ENCODE results near the gene PRPF38B. TPM values are rescaled to one million over a fixed set of nuclear protein-coding genes. Genes with fewer than 3 reads are reported as not detected.
A peak's percentile ranks its signal among the peaks of the same experiment; 100 is the strongest.
"Not testable (repeated sequence)": the region's sequence is repeated elsewhere in the genome, so short reads cannot be mapped to it uniquely, and the experiment has no call there.

PRPF38B gene, protein sequence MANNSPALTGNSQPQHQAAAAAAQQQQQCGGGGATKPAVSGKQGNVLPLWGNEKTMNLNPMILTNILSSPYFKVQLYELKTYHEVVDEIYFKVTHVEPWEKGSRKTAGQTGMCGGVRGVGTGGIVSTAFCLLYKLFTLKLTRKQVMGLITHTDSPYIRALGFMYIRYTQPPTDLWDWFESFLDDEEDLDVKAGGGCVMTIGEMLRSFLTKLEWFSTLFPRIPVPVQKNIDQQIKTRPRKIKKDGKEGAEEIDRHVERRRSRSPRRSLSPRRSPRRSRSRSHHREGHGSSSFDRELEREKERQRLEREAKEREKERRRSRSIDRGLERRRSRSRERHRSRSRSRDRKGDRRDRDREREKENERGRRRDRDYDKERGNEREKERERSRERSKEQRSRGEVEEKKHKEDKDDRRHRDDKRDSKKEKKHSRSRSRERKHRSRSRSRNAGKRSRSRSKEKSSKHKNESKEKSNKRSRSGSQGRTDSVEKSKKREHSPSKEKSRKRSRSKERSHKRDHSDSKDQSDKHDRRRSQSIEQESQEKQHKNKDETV
- 10 to 100 TPM; 69.7 to 72.0 (median 70.1) TPM for polyA plus RNA-seq (ENCODE audit: insufficient read length in 3 of 3)

DNA sequence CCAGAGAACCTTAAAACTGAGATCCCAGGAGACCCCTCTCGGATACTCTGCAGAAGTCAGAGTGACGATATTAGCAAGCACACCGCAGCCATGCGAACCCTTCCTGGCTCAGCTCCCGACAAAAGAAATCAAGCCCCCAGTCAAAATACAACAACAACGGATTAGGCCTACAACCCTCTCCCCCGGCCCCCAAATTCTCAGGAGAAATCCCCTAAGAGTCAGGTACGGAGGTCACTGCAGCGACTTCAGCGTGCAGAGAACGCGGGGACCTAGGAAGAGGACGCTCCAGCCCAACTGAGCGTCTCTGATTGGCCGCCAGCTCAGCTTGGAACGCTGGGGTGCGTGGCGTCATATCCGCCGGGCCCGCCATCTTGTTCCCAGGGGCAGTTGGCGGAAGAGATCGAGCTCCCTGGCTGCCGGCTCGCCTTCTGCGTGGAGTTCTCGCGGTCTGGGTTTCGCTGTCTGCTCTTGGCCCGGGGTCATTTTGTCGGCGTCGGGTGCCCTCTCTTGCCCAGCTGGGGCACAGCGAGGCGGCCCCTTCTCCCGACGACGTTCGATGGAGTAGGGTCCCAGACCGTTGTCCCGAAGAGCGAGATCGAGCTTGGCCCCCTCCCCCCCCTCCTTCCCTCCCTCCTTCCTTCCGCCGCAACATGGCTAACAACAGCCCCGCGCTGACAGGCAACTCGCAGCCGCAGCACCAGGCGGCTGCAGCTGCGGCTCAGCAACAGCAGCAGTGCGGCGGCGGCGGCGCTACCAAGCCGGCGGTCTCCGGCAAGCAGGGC is at the start of gene PRPF38B:
PRPF38B (plus strand) TSS at position 369 of the 782 bp plus-strand sequence; CDS start at position 651, 282 bp downstream.
- DNase-seq (ENCODE audit: low read depth in 3 of 3, low spot score in 2 of 3) = peak; percentile 82 to 92 (median 89)

DNA sequence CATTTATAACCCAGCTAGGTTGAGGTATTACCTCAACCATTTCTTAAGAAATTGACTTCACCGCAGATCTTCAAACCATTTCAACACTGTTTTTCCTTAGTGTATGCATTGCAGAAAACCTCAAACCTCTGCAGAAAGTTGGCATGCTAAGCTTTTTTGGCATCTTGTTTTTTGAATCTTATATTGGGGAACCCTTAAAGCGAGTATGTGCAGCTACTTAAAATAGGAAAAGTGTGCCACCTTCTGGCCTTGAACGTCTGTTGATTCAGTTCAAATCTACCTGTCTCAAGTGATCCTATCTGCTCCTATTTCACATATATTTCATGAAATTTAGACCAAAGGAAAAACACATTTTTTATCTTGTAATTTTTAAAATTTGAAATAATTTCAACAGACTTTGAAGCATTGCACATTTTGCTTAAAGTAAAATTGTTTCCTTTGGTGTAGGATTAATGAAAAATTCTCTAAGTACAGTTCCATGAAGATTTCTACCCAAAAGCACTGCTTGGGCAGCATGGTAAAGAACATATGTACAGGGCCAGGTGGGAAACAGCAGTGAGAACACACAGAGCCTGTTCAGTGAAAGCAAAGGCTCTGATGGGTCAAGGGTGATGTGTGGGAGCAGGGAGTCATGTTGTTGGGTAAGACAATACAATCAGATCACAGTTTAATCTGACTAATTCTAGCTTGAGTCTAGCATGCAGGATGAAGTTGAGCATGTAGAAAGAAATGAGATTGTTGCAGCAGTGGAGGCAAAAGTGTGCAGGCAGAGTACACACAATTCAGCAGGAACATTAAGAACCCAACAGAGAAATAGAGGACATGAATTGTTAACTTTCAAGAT is 48.4 kb upstream of the PRPF38B start:
- peak in 1 of 3 donors; percentile 50 for DNase-seq (ENCODE audit: low read depth in 3 of 3, low spot score in 2 of 3)

DNA sequence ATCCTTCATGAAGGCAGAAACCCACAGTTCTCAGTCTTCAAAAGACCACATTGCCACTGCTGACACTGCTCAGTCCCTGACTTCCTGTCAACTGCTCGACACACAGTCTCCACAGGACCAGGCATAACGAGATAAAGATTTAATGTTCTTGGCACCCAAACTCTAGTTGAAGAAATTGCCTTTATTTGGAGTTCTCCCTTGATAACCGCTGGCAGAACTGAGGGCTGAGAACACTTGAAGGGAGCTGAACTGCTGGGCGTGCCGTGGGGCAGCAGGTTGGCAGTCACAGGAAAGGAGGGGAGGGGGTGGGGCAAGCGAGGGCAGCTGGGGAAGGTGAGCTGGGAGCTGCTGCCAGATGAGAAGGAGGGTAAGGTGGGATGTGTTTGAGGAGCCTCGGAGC is 47.1 kb upstream of the PRPF38B start:
- no peak for DNase-seq (ENCODE audit: low read depth in 3 of 3, low spot score in 2 of 3)

DNA sequence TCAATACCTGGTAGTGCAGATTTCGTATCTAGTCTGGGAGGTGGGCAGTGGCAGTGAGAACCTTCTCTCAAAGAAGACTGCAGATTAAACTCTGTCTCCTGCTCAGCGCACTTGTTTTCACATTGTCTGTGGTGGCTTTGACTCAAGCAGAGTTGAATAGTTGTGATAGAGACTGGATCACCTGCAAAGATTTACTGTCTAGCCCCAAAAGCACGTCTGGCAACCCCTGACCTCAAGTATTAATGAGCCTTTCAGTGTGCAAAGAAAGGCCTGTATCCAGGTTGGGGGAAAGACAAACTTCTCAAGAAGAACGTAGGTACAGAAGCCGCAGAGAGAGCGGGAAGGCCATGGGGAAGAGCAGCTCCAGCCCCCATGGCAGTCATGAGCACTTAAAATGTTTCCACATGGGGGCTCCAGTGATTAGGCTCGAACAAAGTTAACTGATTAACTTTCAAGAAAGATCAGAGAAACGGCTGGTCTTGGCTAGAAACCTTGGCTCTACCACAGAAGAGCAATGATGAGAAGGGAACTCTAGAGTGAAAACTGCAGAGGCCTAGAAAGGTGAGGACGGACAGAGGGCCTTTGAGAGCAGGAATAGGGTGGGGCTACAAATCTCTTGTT is 46.4 kb upstream of the PRPF38B start:
- no peak for DNase-seq (ENCODE audit: low read depth in 3 of 3, low spot score in 2 of 3)

DNA sequence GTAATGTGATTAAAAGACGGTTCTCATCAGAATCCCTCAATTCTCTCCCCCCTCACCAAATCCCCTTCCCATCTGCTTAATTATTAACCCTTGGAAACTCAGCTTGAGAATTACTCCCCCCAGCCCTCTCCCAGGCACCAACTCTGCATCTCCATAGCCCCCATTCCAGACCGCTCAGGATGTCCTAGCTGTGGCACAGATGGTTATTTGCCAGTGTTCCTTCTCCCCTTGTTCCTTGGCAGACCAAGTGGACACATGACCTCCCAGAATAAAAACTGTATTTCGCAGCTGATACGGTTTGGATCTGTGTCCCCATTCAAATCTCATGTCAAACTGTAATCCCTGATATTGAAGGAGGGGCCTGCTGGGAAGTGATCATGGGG is 45.9 kb upstream of the PRPF38B start:
- no peak for DNase-seq (ENCODE audit: low read depth in 3 of 3, low spot score in 2 of 3)

DNA sequence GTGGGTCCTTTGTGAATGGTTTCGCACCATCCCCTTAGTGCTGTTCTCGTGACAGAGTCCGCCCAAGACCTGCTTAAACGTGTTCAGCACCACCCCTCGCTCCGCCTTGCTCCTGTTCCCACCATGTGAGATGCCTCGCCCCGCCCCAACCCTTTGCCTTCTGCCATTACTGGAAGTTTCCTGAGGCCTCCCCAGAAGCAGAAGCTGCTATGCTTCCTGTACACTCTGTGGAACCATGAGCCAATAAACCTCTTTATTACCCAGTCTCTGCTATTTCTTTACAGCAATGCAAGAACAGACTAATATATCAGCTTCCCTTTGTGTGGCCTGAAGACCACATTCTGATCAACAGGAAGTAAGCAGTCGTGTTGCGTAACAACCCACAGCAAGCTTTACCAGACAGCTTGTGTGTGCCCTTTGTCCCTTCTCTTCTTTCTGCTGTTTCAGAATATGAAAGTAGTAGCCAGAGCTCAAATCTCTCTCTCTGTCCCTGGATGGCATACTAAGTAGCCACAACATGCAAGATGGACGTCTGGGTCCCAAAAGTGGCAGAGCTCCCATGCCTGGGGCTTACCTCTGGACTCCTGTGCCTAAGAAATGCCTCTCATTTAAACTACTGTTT is 45.4 kb upstream of the PRPF38B start:
- DNase-seq (ENCODE audit: low read depth in 3 of 3, low spot score in 2 of 3) = no peak

DNA sequence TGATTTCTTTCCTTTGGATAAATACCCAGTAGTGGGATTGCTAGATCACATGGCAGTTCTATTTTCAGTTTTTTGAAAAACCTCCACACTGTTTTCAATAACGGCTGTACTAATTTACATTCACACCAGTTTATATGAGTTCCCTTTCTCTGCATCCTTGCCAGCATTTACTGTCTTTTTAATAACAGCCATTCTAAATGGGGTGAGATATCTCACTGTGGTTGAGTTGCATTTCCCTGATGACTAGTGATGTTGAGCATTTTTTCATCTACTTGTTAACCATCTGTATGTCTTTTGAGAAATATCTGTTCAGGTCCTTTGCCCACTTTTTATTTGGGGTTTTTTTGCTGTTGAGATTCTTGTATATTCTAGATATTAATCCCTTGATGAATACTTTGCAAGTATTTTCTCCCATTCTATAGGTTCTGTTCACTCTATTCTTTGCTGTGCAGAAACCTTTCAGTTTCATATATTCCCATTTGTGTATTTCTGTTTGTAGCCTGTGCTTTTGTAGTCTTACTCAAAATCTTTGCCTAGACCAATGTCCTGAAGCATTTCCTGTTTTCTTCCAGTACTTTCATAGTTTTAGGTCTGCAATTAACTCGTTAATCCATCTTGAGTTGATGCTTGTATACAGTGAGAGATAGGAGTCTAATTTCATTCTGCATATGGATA is 38.5 kb upstream of the PRPF38B start:
- no peak for DNase-seq (ENCODE audit: low read depth in 3 of 3, low spot score in 2 of 3)

DNA sequence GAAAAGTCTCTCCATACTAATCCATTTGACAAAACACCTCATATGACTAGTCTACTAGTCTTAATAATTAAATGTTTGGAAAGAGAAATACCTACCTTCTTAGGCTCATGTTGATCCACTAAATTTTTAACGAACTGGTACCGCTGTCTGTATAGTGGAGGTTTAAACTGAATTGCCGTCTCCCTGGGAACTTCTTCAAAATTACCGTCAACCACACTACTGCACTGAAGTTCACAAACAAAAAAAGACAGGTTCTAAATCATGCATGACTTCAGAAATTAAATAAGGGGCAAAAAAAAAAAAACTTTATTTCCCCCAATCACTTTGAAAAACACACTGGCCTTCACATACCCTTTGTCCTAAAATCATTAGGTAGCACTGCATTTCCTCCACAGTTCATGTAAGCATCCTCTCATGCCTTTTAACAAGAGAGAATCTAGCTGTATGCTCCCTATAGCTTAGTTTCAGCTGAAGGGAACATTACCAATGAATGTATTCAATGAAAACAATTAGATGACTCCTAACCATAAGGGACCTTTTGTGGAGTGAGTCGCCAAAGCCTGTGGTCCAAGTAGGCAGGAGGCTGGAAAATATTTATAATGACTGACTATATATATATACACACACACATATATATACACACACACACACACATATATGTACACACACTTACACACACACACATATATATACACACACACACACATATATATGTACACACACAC is 34.6 kb upstream of the PRPF38B start:
- DNase-seq (ENCODE audit: low read depth in 3 of 3, low spot score in 2 of 3) = no peak

DNA sequence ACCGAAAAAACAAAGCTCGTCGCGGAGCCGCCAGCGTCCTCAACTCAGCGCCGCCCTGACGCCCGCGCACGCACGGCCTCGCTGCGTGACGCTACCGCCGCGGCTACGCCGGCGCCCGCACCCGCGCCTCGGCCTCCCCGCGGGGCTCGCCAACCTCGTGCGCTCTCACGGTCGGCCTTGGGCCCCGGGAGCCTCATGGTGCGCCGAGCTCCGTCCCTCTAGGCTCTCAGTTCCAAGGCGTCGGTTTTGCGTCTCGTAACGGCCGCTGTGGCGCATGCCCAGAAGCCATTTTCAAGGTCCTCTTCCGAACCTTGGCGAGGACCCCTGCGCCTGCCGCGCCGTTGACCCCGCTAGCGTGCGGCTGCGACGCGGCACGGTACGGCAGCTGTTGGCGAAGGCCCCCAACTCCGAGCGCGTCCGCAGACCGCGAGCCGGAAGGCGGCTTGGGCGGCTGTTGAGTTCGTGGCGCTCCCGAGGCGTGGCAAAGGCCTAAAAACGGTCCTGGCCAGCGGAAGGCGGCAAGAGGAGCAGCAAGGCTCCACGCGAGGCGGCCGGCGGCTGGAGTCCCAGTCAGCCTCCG is 31.0 kb upstream of the PRPF38B start, which contains the start of gene HENMT1:
HENMT1 (minus strand) TSS at position 64 of the 580 bp plus-strand sequence. CDS start 1,209 bp downstream, outside the sequence.
- peak; percentile 61 to 73 (median 72) for DNase-seq (ENCODE audit: low read depth in 3 of 3, low spot score in 2 of 3)

DNA sequence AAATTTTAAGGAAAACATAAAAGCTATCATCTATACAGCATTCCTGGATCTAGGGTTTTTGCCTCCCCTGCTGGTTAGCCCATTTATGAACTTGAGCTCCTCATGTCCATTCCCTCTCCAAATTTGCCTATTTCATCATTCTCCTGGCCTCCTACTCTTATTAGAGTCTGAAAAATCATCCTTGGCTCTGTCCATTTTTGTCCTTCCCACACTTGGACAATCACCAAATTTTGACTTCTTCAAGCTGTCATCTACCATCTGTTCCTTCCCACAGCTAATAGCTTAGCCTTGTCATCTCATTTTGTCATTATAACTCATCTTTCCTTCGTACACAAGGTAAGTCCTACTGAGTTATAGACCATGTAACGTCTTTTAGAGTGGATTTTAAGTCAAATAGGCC is 29.0 kb upstream of the PRPF38B start:
- DNase-seq (ENCODE audit: low read depth in 3 of 3, low spot score in 2 of 3) = no peak

DNA sequence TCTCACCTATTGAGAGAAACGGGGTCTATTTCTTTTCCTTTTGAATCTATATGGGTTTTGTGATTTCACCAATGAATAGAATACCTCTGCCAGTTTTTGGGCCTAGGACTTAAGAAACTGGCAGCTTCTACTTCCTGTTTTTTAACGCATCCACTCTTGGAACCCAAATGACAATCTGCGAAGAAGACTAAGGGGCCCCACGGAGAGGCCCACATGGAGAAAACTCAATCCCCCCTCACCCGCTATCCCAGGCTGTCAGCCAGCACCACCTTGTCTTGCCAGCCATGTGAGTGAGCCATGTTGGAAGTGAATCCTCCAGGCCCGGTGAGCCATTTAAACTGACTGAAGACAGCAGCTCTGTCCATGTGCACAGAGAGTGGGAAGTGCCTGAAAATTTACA is 27.6 kb upstream of the PRPF38B start:
- no peak for DNase-seq (ENCODE audit: low read depth in 3 of 3, low spot score in 2 of 3)

DNA sequence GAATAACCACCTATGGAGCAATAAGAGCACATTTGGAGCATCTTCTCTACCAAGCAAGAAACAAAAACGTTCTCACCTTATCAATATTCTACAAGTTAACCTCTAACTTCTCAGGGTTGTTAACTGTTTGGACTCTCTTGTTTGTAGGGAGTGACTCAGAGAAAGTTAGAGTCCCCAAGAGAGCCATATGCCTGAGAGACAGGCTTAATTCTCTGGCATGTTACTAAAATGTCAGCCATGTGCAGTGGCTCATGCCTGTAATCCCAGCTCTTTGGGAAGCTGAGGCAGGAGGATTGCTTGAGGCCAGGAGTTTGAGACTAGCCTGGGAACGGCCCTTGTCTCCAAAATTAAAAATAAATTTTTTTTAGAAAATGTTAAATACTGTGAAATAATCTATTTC is 27.0 kb upstream of the PRPF38B start:
- no peak for DNase-seq (ENCODE audit: low read depth in 3 of 3, low spot score in 2 of 3)

DNA sequence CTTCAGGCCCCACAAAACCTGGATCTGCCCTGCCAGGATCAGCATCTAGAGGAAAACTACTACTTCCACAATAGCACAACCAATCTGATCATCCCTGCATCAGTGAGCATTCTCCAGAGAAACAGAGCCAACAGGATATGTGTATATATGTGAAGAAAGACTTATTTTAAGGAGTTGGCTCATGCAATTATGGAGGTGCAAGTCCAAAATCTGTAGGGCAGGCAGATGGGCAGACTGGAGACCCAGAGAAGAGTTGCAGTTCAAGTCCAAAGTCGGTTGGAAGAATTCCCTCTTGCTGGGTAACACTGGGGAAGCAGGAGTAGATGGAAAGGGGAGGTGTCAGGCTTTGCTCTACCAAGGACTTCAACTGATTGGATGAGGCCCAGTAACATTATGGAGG is 26.3 kb upstream of the PRPF38B start:
- no peak for DNase-seq (ENCODE audit: low read depth in 3 of 3, low spot score in 2 of 3)

DNA sequence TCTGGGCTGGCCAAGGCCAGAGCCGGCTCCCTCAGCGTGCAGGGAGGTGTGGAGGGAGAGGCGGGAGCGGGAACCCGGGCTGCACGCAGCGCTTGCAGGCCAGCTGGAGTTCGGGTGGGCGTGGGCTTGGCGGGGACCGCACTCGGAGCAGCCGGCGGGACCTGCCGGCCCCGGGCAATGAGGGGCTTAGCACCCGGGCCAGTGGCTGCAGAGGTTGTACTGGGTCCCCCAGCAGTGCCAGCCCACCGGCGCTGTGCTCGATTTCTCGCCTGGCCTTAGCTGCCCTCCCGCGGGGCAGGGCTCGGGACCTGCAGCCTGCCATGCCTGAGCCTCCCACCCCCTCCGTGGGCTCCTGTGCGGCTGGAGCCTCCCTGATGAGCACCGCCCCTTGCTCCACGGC is 24.7 kb upstream of the PRPF38B start:
- DNase-seq (ENCODE audit: low read depth in 3 of 3, low spot score in 2 of 3) = not testable (repeated sequence)

DNA sequence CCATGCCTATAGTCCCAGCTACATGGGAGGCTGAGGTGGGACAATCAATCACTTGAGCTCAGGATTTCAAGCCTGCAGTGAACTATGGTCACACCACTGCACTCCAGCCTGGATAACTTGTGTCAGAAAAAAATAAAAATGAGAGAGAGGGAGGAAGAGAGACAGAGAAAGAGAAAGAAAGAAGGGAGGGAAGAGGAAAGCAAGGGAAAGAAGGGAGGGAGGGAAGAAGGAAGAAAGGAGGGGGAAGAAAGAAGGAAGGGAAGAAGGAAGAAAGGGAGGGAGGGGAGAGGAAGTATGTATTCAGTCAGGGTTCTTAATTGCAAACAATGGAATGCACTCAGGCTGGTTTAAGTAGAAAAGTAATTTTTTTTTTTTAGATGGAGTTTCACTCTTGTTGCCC is 23.3 kb upstream of the PRPF38B start:
- no peak for DNase-seq (ENCODE audit: low read depth in 3 of 3, low spot score in 2 of 3)

DNA sequence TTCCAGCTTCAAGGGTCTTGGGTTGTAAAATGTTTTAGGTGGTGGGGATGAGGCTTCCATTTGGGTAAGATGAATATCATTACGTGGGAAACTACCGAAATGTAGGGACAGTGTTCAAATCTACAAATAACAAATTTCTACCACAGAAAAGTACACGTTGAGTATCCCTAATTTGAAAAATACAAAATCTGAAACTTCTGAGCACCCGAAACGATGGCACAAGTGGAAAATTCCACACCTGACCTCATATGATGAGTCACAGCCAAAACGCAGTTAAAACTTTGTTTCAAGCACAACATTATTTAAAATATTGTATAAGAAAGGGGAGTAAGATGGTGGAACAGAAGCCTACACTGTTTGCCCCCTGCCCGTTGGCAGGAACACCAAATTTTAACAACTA is 22.4 kb upstream of the PRPF38B start:
- DNase-seq (ENCODE audit: low read depth in 3 of 3, low spot score in 2 of 3) = no peak

DNA sequence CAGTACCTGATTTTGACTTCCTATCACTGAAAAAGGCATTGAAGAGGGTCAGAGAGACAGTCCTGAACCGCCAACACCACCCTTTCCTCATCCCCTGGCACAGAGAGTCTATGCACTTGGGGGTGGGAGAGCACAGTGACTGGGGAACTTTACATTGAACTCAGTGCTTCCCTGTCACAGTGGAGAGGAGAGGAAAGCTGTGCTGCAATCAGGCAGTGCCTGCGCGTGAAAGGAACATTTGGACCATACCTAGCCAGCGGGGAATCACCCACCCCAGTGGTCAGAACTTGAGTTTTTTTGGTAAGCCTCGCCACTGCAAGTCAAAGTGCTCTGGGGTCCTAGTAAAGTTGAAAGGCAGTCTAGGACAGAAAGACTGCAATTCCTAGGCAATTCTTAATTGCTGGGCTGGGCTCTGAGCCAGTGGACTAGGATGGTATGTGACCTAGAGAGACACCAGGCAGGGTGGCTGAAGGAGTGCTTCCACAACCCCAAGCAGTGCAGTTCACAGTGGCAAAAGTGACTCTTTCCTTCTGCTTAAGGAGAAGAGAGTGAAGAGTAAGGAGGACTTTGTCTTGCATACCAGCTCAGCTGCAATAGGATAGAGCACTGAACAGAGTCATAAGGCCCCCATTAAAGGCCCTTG is 21.9 kb upstream of the PRPF38B start:
- no peak for DNase-seq (ENCODE audit: low read depth in 3 of 3, low spot score in 2 of 3)

DNA sequence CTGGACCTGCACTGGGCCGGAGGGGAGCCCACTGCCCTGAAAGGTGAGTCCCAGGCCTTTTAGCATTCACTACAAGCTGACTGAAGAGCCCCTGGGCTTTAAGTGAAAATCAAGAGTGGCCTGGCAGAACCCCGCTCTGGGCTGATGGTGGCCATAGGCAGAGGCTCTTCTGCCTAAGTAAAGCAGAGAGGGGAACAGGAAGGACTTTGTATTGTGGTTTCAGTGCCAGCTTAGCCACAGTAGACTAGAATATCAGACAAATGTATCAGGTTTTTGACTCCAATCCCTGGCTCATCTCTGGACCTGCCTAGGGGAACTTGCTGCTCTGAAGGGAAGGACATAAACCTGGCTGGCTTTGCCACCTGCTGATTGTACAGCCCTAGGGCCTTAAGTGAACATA is 21.0 kb upstream of the PRPF38B start:
- DNase-seq (ENCODE audit: low read depth in 3 of 3, low spot score in 2 of 3) = no peak

Measured in right renal cortex interstitium (tissue), 3 donors.